BJ (cell line): ENCODE measurements around the gene FNDC5. TPM values are rescaled to one million over a fixed set of nuclear protein-coding genes. Genes with fewer than 3 reads are reported as not detected.

Experiments
- CTCF ChIA-PET: fragments of 350-600 bp; formaldehyde crosslinking; extraction: SDS; loops from one replicate; lab custom pipeline; 2021; ENCODE audit warnings: antibody characterized with exemption, inconsistent platforms; lab: Yijun Ruan, JAX
- POLR2A ChIA-PET: fragments of 300-600 bp; sonication (Branson Sonifier 250); formaldehyde crosslinking; extraction: SDS; loops from one replicate; lab custom pipeline; 2021; ENCODE audit warnings: antibody characterized with exemption; lab: Charles Lee
- DNase-seq: peaks from one replicate; pipeline ENCODE4 v3.0.0-alpha.2; 2011; ENCODE audit warnings: low read depth
- H3K27me3 ChIP-seq: 2 replicates; pipeline ENCODE4 v1.6.0; 2011; ENCODE audit warnings: low read length; ENCODE audit not compliant: control insufficient read depth, insufficient read depth
- H3K36me3 ChIP-seq: 2 replicates; pipeline ENCODE4 v1.5.1; 2011; ENCODE audit warnings: low read length; ENCODE audit not compliant: control insufficient read depth, insufficient read depth
- H3K4me3 ChIP-seq: 2 replicates; pipeline ENCODE4 v1.5.1; 2011; ENCODE audit warnings: low read depth, mild to moderate bottlenecking, control low read depth, low read length
- CTCF ChIP-seq: IDR thresholded peaks from 2 replicates; pipeline ENCODE4 v1.5.1; 2011; ENCODE audit warnings: low read depth, mild to moderate bottlenecking, control low read depth, inconsistent platforms, low read length, moderate library complexity; ENCODE audit not compliant: insufficient read depth
- polyA plus RNA-seq: library from polyadenylated mRNA; depleted of rRNA; stranded (reverse); fragments of >200 nt; gene quantifications from 2 replicates; pipeline ENCODE4 v1.2.3, GENCODE V29; 2011

Gene FNDC5
- polyA plus RNA-seq, 1 experiment, result 1.2 TPM

DNA sequence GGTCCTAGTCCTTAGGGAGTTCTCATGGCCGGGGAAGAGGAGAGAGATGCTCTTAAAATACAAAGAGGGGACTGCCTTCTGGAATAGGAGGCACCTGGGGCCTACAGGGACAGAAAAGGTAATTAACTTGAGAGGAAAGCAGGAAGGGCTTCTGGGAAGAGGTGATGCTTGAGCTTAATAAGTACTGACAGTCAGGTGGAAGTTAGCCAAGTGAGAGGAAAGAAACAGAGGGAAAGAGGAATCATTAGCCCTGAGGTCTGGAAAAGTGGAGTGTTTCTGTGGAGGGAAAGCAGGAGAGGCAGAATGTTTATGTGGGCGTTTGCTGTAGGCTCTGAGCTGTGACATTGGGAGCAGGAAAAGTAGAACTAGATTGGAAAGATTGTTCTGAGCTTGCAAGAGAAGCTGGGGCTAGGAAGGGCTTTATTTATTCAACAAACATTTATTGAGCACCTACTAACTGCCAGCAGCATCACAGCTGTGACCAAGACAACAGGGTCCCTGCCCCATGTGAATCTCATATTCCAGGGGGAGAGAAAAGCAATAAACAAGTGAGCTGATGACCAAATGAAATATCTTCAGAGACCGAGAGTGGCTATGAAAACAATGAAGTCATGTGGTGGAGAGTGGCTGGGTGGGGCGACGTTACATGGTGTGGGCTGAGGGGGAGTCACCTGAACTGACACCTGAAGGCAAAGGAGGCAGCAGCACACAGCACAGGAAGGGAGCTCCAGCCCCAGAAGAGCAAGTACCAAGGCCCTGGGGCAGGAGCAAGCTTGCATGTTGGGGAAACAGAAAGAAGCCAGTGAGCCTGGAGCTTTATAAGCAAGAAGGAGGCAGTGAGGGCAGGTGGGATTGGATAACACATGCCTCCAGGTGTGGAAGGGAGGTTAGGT is 4.4 kb upstream of the FNDC5 start:
- CTCF ChIA-PET, result interaction anchor here (1.7 to 6.7 kb wide), 10 partner anchors 8 to 427 kb away, joined by 5 to 55 read pairs (median 12); partner anchors contain the start of gene HPCA

GRCh38 chr1:32873484-32873883 is 2.8 kb upstream of the FNDC5 start:
- POLR2A ChIA-PET, result no interaction called here
- H3K36me3 ChIP-seq, result no peaks in the 10 kb centered on the region
- H3K27me3 ChIP-seq, result peaks cover 7% of the 10 kb centered on the region
- CTCF ChIA-PET, result interaction anchor here (0.6 to 6.7 kb wide), 21 partner anchors 8 to 473 kb away, joined by 3 to 53 read pairs (median 5); partner anchors contain the start of gene HPCA
- no peak for DNase-seq
- TF ChIP-seq CTCF, result no peak
- no peak overlapping the region for H3K4me3 ChIP-seq

More for the DNA sequence above, 4.4 kb upstream of the FNDC5 start:
- H3K27me3 ChIP-seq, result peaks cover 6% of the 10 kb centered on the region
- DNase-seq, result no peak
- POLR2A ChIA-PET, result no interaction called here
- no peak overlapping the region for H3K4me3 ChIP-seq
- TF ChIP-seq CTCF, result no peak
- no peaks in the 10 kb centered on the region for H3K36me3 ChIP-seq

GRCh38 chr1:32872192-32872460 is 1.4 kb upstream of the FNDC5 start:
- ChIA-PET POLR2A (no interaction called here), CTCF (interaction anchor here (0.6 to 6.7 kb wide), 22 partner anchors 9 to 471 kb away, joined by 3 to 53 read pairs (median 5); partner anchors contain the start of genes HPCA and YARS1)
- no peak overlapping the region for H3K4me3 ChIP-seq
- H3K27me3 ChIP-seq, result peaks cover 7% of the 10 kb centered on the region
- H3K36me3 ChIP-seq, result no peaks in the 10 kb centered on the region; the same call in 1 of the 2 replicates
- DNase-seq, result no peak
- TF ChIP-seq CTCF, result no peak

DNA sequence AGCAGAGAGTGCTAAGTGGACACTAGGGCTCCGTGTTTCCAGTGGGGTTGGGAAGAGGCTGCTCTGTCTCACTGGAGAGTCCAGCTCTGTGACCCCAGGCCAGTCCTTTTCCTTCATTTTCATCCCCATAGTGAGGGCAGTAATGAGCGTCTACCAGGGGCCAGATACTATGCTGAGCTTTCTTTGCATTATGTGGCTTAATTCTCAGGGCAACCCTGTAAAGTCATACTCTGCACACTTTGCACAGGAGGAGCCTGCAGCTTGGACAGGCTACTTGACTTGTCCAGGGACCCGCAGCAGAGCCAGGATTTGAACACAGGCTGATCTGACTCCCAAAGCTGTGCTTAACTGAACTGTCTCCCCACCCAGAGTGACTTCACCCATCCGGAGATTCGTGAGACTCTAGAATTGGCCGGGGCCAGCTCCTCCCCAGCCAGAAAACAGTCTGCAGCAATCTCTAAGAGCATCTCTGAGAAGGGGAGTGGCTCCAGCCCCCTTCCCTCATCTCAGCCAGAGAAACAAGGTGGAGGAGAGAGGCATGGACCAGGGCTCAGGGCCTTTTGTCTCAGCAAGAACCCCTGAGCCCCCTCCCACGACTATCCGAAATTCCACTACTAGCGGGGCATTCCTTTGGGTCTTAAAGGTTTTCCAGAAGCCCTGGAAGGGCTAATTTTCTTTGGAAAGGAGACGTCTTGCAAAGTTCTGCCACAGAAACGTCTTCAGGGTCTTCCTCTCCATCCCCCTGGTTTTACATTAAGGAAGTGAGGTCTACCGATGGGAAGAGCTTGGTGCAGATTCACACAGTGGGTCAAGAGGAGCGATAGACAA is 866 bp upstream of the FNDC5 start:
- CTCF ChIA-PET, result interaction anchor here (0.6 to 6.7 kb wide), 22 partner anchors 10 to 471 kb away, joined by 3 to 53 read pairs (median 5); partner anchors contain the start of genes HPCA and YARS1
- Histone ChIP-seq H3K4me3 (no peak overlapping the region; the same call in 1 of the 2 replicates), H3K27me3 (peaks cover 7% of the 10 kb centered on the region), H3K36me3 (no peaks in the 10 kb centered on the region; the same call in 1 of the 2 replicates)
- POLR2A ChIA-PET, result no interaction called here
- no peak for TF ChIP-seq CTCF
- DNase-seq, result no peak
